Effector memory CD4-positive, alpha-beta T cell (primary cell): ENCODE data around the gene DPEP2NB.
"Not testable (repeated sequence)": the region's sequence is repeated elsewhere in the genome, so short reads cannot be mapped to it uniquely, and the experiment has no call there.

Experiments used
- DNase-seq, 3 donors: peaks; one replicate each; pipeline ENCODE4 v3.0.0-alpha.2; 2020
- H3K27ac ChIP-seq: 2 replicates; pipeline ENCODE4 v1.7.0; 2013; ENCODE audit warnings: mild to moderate bottlenecking, low read length, moderate library complexity; ENCODE audit not compliant: insufficient read depth, poor library complexity, severe bottlenecking
- H3K27me3 ChIP-seq: replicated peaks from 2 replicates; pipeline ENCODE4 v1.7.0; 2013; ENCODE audit warnings: mild to moderate bottlenecking, low read length; ENCODE audit not compliant: insufficient read depth, control insufficient read depth, poor library complexity, severe bottlenecking
- H3K36me3 ChIP-seq: 2 replicates; pipeline ENCODE4 v1.7.0; 2013; ENCODE audit warnings: mild to moderate bottlenecking, low read length, moderate library complexity; ENCODE audit not compliant: control insufficient read depth, insufficient read depth
- H3K4me1 ChIP-seq: 2 replicates; pipeline ENCODE4 v1.7.0; 2013; ENCODE audit warnings: low read length, mild to moderate bottlenecking; ENCODE audit not compliant: control insufficient read depth, insufficient read depth, poor library complexity, severe bottlenecking
- H3K4me3 ChIP-seq: 2 replicates; pipeline ENCODE4 v1.7.0; 2013; ENCODE audit warnings: low read length, low read depth, mild to moderate bottlenecking; ENCODE audit not compliant: insufficient read depth, poor library complexity, severe bottlenecking
- H3K9me3 ChIP-seq: 2 replicates; pipeline ENCODE4 v1.7.0; 2013; ENCODE audit warnings: mild to moderate bottlenecking, low read length, moderate library complexity; ENCODE audit not compliant: control insufficient read depth

Gene DPEP2NB

GRCh38 chr16:67972285-67972684 lies 43.4 kb downstream of the DPEP2NB start:
- H3K4me3 ChIP-seq, H3K27ac ChIP-seq, H3K9me3 ChIP-seq, DNase-seq, H3K36me3 ChIP-seq, H3K27me3 ChIP-seq: not testable (repeated sequence)
- H3K4me1 ChIP-seq, result peaks cover 11% of the 10 kb centered on the region

DNA sequence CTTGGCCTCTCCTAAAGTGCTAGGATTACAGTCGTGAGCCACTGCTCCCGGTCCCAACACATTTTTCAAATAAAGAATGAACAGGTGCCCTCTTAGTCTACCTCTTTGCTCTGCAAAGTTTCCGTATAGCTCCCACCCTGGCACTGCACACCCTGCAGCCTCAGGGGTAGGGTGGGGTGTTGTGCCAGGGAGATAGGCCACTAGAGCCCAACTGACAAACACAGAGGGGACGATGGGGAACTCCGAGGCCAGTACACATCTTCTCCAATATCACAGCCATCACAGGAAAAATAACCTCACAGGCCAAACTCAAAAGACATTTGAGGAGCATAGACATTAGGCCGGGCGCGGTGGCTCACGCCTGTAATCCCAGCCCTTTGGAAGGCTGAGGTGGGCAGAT lies 44.6 kb downstream of the DPEP2NB start:
- H3K9me3 ChIP-seq, result no peaks in the 10 kb centered on the region
- no peaks in the 10 kb centered on the region for H3K36me3 ChIP-seq
- no peak overlapping the region for H3K27ac ChIP-seq
- H3K4me1 ChIP-seq, result peaks cover 17% of the 10 kb centered on the region
- H3K4me3 ChIP-seq, result no peak overlapping the region
- H3K27me3 ChIP-seq, result no peaks in the 10 kb centered on the region
- DNase-seq, result no peak

- Histone ChIP-seq H3K36me3 (no peaks in the 10 kb centered on the region), H3K9me3 (no peaks in the 10 kb centered on the region), H3K27ac (peak overlapping the region; percentile 53), H3K4me1 (peaks cover 17% of the 10 kb centered on the region), H3K27me3 (no peaks in the 10 kb centered on the region), H3K4me3 (peak overlapping the region; percentile 90)
- no peak for DNase-seq
Observed at GRCh38 chr16:67969254-67970039, 46.3 kb downstream of the DPEP2NB start.

GRCh38 chr16:67968400-67969253 lies 47.1 kb downstream of the DPEP2NB start, which contains the start of gene SLC12A4:
Gene SLC12A4, minus strand, starts transcription at chr16:67968637. Its CDS starts 84 bp downstream, at chr16:67968553.
- peak within 1 kb of the TSS; percentile 53 for H3K27ac ChIP-seq
- no peaks in the 10 kb centered on the region for H3K27me3 ChIP-seq
- DNase-seq, result peak; percentile 79 to 83 (median 81)
- no peaks in the 10 kb centered on the region for H3K9me3 ChIP-seq
- H3K4me3 ChIP-seq, result peak within 1 kb of the TSS; percentile 90
- peaks cover 17% of the 10 kb centered on the region for H3K4me1 ChIP-seq
- no peaks in the 10 kb centered on the region for H3K36me3 ChIP-seq

DNA sequence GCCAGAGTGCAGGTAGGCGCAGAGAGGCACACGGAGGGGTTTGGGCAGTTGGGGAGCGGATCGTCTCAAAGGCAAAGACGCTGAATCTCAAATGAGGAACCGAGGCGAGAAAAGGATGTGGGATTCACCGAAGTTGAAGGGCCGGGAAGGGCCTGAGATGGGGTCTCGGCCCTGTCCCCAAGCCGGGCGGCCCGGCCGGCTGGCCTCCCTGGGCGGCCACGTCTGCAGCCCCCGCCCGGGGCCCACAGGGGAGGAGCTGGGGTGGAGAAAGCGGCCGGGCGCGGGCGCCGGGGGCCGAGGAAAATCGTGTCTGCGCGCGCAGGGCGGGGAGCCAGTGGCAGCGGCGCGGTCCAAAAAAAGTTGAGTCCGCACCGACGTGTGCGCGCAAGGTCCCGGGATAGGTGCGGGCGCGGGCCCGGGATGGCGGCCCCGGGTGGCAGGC lies 47.7 kb downstream of the DPEP2NB start:
- H3K9me3 ChIP-seq, result no peaks in the 10 kb centered on the region
- no peaks in the 10 kb centered on the region for H3K36me3 ChIP-seq
- H3K4me3 ChIP-seq, result peak overlapping the region; percentile 90
- H3K27ac ChIP-seq, result peak overlapping the region; percentile 53
- H3K4me1 ChIP-seq, result peaks cover 17% of the 10 kb centered on the region
- DNase-seq, result peak in 1 of 3 donors; percentile 30
- H3K27me3 ChIP-seq, result no peaks in the 10 kb centered on the region

DNA sequence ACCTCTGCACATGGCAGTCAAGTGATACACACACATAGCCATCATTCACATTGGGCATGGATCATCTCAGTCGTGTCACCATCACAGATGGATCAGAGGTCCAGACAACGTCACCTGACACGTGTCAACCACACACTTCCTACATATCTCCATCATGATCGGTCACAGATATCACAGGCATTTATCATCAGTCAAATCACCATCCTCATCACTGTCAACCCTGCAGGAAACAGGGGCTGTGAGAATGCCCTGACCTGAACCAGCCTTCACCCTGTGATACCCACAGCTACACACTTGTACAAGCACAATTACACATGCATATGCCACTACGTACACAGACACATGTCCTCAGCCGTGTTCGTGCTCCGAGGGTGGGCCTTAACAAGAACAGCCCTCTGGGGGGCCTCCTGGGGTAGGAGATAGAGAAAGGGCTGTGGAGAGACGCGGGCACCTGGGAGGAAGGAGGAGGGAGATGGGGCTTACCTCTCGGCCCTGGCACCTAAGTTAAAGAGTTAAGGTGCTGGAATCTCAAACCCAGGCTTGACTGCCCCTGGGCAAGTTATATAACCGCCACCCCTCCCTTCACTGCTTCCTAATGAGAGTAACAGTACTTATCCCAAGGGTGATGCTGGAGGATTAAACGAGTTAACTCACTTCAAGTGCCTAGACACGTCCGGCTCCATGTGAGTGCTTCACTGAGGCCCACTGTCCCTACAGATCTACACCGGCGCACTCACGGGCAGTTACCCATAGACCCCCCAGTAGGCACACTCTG lies 48.3 kb downstream of the DPEP2NB start:
- Histone ChIP-seq H3K27me3 (no peaks in the 10 kb centered on the region), H3K9me3 (no peaks in the 10 kb centered on the region), H3K36me3 (no peaks in the 10 kb centered on the region), H3K4me3 (peak overlapping the region; percentile 90), H3K27ac (peak overlapping the region; percentile 53), H3K4me1 (peaks cover 17% of the 10 kb centered on the region)
- DNase-seq, result peak in 1 of 3 donors; percentile 3

GRCh38 chr16:67966549-67967182 lies 49.0 kb downstream of the DPEP2NB start:
- H3K4me1 ChIP-seq, result peaks cover 17% of the 10 kb centered on the region
- H3K27me3 ChIP-seq, result no peaks in the 10 kb centered on the region
- H3K36me3 ChIP-seq, result peaks cover 1% of the 10 kb centered on the region
- H3K9me3 ChIP-seq, result no peaks in the 10 kb centered on the region
- DNase-seq, result no peak
- peak overlapping the region; percentile 90 for H3K4me3 ChIP-seq
- no peak overlapping the region for H3K27ac ChIP-seq

DNA sequence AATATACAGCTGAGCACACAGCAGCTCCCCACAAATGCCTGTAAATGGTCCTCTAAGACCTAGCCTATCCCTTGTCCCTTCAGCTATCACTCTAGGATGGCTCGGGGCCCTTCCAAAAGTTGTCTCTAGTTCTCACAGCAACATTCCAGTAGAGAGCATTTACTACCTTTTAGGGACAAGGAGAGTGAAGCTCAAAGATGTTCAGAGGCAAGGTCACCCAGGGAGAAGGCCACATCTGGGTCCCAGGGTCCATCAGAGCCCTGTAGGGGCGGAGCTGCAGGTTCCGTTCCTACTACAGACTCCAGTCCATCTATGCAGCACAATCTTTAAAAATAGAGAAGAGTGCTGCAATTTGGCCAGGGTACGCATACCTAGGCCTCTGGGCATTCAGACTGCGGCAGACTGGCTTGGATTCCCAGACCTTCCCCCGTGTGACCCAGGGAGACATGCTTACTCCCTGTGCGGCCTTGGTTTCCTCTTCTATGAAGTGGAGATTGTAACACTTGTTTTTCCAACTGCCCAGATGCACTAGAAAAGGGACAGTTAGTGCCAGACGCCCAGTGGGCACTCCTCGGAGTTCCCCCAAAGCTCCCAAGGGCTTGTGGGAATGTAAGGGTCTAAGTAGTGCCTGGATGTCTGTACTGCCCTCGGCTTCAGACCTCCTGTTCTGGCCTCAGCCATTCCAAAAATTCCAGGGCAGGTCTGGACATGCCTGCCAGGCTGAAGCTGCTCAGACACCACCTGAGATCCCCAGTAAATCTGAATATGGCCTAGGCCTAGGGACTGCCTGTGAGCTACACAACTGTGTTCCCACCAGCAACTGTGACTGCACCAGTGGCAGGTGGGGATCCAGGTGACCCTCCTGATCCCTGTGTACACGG lies 49.8 kb downstream of the DPEP2NB start:
- no peaks in the 10 kb centered on the region for H3K27me3 ChIP-seq
- no peak overlapping the region for H3K4me3 ChIP-seq
- no peak for DNase-seq
- H3K36me3 ChIP-seq, result peaks cover 7% of the 10 kb centered on the region
- H3K9me3 ChIP-seq, result no peaks in the 10 kb centered on the region
- peaks cover 17% of the 10 kb centered on the region for H3K4me1 ChIP-seq
- no peak overlapping the region for H3K27ac ChIP-seq
